Astrocyte of the cerebellum (primary cell): ENCODE results near the gene ARHGEF26.

Experiments
- DNase-seq: peaks from one replicate; pipeline ENCODE4 v3.0.0-alpha.2; 2011; ENCODE audit warnings: low read depth
- H3K4me3 ChIP-seq: 2 replicates; pipeline ENCODE4 v1.5.1; 2011; ENCODE audit warnings: mild to moderate bottlenecking, low read depth, low read length, moderate library complexity
- in situ Hi-C: cut with HindIII; loops from 2 replicates; pipeline ENCODE4 v1.10.0; 2017; ENCODE audit warnings: low sequenced_read_pairs
- TF ChIP-seq, protein P1 (sequence below): IDR thresholded peaks from 2 replicates; pipeline ENCODE4 v1.5.1; 2012; ENCODE audit warnings: low read length, low read depth, moderate library complexity, mild to moderate bottlenecking; ENCODE audit errors: missing control alignments

The ARHGEF26 gene, protein sequence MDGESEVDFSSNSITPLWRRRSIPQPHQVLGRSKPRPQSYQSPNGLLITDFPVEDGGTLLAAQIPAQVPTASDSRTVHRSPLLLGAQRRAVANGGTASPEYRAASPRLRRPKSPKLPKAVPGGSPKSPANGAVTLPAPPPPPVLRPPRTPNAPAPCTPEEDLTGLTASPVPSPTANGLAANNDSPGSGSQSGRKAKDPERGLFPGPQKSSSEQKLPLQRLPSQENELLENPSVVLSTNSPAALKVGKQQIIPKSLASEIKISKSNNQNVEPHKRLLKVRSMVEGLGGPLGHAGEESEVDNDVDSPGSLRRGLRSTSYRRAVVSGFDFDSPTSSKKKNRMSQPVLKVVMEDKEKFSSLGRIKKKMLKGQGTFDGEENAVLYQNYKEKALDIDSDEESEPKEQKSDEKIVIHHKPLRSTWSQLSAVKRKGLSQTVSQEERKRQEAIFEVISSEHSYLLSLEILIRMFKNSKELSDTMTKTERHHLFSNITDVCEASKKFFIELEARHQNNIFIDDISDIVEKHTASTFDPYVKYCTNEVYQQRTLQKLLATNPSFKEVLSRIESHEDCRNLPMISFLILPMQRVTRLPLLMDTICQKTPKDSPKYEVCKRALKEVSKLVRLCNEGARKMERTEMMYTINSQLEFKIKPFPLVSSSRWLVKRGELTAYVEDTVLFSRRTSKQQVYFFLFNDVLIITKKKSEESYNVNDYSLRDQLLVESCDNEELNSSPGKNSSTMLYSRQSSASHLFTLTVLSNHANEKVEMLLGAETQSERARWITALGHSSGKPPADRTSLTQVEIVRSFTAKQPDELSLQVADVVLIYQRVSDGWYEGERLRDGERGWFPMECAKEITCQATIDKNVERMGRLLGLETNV

DNA sequence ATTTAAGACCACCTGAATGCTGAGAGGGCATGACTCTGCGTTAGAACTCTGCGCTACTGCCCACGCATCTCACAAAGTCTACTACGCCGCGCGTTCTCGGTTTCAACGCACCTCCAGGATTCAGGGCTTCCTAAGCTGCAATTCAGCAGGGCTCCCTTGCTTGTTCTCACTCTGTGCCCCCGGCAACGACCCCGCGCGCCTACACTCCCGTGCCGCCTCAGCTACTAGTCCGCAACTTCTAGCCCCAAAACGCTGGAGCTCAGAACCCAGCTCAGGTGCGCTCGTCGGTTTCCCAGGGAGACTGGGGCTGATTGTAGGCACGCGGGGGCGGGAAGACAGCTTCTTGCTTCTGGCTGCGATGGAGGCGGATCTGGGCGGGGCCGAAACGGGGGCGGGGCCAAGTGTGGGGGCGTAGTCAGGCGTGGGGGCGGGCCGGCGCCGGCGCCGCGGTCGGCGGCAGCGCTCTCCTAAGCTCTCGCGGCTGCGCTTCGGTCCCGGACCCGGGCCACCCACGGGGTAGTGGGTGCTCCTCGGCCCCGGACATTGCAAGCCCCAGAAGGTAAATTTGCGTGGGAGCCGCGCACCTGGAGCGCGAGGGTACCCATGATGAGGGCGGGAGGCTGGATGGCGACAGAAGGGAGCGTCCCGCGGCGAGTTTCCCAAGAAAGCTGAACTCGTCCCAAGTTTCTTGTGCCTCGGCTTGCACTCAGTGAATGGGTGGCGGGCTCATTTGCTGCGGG, at the start of gene ARHGEF26:
TSS of gene ARHGEF26 (plus strand) at position 430 of the 740 bp plus-strand sequence. CDS start 603 bp downstream, outside the sequence.
- H3K4me3 ChIP-seq = peak within 1 kb of the TSS; percentile 84
- peak; percentile 41 for DNase-seq
- TF ChIP-seq, protein P1, sequence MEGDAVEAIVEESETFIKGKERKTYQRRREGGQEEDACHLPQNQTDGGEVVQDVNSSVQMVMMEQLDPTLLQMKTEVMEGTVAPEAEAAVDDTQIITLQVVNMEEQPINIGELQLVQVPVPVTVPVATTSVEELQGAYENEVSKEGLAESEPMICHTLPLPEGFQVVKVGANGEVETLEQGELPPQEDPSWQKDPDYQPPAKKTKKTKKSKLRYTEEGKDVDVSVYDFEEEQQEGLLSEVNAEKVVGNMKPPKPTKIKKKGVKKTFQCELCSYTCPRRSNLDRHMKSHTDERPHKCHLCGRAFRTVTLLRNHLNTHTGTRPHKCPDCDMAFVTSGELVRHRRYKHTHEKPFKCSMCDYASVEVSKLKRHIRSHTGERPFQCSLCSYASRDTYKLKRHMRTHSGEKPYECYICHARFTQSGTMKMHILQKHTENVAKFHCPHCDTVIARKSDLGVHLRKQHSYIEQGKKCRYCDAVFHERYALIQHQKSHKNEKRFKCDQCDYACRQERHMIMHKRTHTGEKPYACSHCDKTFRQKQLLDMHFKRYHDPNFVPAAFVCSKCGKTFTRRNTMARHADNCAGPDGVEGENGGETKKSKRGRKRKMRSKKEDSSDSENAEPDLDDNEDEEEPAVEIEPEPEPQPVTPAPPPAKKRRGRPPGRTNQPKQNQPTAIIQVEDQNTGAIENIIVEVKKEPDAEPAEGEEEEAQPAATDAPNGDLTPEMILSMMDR = no peak
- in situ Hi-C loops = no loop called here

DNA sequence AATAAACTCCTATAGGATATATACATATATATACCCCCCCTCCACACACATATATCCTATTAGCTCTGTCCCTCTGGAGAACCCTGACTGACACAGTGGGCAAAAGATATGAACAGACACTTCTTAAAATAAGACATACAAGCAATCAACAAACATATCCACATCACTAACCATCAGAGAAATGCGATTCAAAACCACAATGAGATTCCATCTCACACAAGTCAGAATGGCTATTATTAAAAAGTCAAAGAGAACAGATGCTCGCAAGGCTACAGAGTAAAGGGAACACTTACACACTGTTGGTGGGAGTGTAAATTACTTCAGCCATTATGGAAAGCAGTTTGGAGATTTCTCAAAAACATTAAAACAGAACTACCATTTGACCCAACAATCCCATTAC, 46.2 kb upstream of the ARHGEF26 start:
- in situ Hi-C loops = loop anchor here (25.0 kb wide), 1 partner anchor 187 kb away; no protein-coding TSS in a partner anchor
- H3K4me3 ChIP-seq = no peak overlapping the region
- no peak for DNase-seq
- TF ChIP-seq, protein P1 = no peak

DNA sequence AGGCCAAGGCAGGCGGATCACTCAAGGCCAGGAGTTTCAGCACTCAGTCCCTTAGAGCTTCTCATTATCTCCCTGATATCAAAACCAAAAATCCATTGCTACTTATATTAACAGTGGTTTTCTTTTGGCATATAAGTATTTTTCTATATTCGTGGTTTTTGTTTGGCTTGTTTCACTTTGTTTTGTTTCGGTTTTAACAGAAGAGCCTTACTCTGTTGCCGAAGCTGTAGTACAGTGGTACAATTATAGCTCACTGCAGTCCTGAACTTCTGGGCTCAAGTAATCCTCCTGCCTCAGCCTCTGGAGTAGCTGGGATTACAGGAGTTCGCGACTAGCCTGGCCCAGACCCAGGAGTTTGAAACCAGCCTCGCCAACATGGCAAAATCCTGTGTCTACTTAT, 42.5 kb upstream of the ARHGEF26 start:
- TF ChIP-seq, protein P1 = no peak
- DNase-seq = no peak
- in situ Hi-C loops = loop anchor here (25.0 kb wide), 1 partner anchor 184 kb away; no protein-coding TSS in a partner anchor
- H3K4me3 ChIP-seq = no peak overlapping the region

DNA sequence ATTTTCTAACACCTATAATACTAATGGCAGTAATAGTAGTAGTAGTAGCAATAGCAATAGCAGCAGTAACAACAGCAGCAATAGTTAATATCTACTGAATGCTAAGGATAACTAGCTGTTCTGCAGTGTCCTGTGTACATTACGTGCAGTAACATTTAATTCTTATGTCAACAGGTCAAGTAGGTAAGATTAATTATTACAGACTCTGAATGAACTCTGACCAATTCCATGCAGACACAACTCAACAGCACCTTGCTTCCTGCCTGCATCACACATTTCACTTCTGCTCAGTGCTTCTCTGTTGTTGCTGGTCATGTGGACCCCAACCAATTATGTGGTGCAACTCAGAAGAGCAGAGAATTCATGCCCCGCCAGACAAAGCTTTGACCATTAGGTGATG, 39.9 kb upstream of the ARHGEF26 start:
- TF ChIP-seq, protein P1 = no peak
- in situ Hi-C loops = loop anchor here (25.0 kb wide), 1 partner anchor 181 kb away; no protein-coding TSS in a partner anchor
- no peak overlapping the region for H3K4me3 ChIP-seq
- no peak for DNase-seq

DNA sequence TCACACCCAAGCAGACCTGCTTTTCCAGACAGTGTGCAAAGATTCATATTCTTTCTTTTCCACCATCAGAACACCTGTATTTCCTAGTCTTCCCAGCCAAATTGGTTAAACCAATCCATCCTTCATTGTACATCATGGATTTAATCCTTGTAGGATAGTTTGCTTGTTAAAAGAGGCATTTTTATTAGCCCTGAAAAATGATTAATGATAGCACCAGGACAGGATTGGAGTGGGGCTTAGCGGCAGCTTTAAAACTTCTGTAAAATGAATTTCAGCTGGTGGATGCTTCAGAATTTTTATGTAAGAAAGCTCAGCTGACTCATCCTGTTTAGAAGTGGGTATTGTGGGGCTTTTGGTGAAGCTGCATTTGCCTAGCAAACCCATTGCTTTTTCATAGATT, 36.1 kb upstream of the ARHGEF26 start:
- no peak overlapping the region for H3K4me3 ChIP-seq
- TF ChIP-seq, protein P1 = no peak
- in situ Hi-C loops = loop anchor here (25.0 kb wide), 1 partner anchor 177 kb away; no protein-coding TSS in a partner anchor
- no peak for DNase-seq

DNA sequence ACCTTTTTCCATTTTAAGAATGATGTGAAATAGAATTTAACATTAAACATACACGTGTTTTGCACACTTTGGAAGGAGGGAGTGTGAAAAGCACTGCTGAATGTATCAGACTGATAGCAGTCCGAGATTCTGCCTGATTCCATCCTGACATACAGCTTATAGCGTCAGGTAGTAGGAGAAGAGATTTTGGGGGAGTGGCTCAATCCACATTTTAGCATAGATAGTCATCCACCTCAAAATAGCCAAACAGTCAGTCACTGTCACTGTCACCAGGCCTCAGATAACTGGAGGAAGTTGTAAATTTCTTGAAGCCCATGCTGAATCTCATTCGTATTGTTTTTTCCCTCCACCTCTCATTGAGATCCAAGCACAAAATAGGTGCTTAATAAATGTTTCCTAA, 35.4 kb upstream of the ARHGEF26 start:
- TF ChIP-seq, protein P1 = no peak
- H3K4me3 ChIP-seq = no peak overlapping the region
- DNase-seq = no peak
- in situ Hi-C loops = loop anchor here (25.0 kb wide), 1 partner anchor 177 kb away; no protein-coding TSS in a partner anchor
